Endothelial cell of umbilical vein (primary cell): ENCODE results near the gene STK32C.

Experiments used
- EZH2 ChIP-seq: IDR thresholded peaks from 2 replicates; pipeline ENCODE4 v1.6.1; 2012; ENCODE audit warnings: borderline replicate concordance, low read depth, mild to moderate bottlenecking, moderate library complexity, low read length, inconsistent platforms; ENCODE audit not compliant: severe bottlenecking
- GATA2 ChIP-seq: IDR thresholded peaks from 2 replicates; pipeline ENCODE4 v1.7.0; 2011; ENCODE audit warnings: low read depth, mild to moderate bottlenecking, moderate library complexity, mixed read lengths, low read length; ENCODE audit not compliant: insufficient read length, insufficient read depth
- POLR2A ChIP-seq: IDR thresholded peaks from 2 replicates; pipeline ENCODE4 v1.6.1; 2012; ENCODE audit warnings: low read depth, mild to moderate bottlenecking, control low read depth, low read length
- TF ChIP-seq, protein P1 (sequence below), 2 donors: IDR thresholded peaks; 1 replicate in 1 of 2; 2 replicates in 1 of 2; pipeline ENCODE4 v1.5.1; 2011; ENCODE audit warnings: low read length in 2 of 2, mild to moderate bottlenecking in 2 of 2, moderate library complexity in 2 of 2, control low read depth in 1 of 2, inconsistent platforms in 1 of 2, low read depth in 1 of 2; ENCODE audit not compliant: insufficient read depth in 1 of 2; ENCODE audit errors: extremely low read depth in 1 of 2
- TF ChIP-seq, protein P2 (sequence below): IDR thresholded peaks from 2 replicates; pipeline ENCODE4 v1.6.1; 2011; ENCODE audit not compliant: insufficient read depth, insufficient read length

DNA sequence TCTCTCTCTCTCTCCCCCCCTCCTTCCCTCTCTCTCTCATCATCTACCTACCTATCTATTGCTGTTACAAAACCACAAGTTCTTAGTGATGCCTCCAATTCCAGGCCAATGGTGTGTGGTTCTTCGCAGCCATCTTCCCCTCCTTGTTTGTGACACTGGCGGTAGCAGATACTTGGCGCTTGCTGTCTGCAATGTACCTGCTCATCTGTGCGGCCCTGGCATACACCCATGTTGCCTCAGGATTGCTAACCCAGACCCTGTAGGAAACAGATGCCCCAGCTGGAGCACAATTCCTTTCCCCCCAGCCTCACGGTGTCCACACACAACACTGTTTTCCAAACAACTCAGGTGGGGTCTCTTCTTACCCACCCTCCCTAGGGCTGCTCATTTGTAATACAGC lies 134.6 kb downstream of the STK32C start:
- TF ChIP-seq, protein P1, sequence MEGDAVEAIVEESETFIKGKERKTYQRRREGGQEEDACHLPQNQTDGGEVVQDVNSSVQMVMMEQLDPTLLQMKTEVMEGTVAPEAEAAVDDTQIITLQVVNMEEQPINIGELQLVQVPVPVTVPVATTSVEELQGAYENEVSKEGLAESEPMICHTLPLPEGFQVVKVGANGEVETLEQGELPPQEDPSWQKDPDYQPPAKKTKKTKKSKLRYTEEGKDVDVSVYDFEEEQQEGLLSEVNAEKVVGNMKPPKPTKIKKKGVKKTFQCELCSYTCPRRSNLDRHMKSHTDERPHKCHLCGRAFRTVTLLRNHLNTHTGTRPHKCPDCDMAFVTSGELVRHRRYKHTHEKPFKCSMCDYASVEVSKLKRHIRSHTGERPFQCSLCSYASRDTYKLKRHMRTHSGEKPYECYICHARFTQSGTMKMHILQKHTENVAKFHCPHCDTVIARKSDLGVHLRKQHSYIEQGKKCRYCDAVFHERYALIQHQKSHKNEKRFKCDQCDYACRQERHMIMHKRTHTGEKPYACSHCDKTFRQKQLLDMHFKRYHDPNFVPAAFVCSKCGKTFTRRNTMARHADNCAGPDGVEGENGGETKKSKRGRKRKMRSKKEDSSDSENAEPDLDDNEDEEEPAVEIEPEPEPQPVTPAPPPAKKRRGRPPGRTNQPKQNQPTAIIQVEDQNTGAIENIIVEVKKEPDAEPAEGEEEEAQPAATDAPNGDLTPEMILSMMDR (IDR thresholded peaks at IDR 0.05; ENCODE audit: extremely low read depth in 1 of 2, insufficient read depth in 1 of 2, low read depth in 1 of 2, low read length in 2 of 2): no peak
- no peak for TF ChIP-seq POLR2A
- no peak for TF ChIP-seq EZH2
- TF ChIP-seq, protein P2, sequence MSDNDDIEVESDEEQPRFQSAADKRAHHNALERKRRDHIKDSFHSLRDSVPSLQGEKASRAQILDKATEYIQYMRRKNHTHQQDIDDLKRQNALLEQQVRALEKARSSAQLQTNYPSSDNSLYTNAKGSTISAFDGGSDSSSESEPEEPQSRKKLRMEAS: no peak
- no peak for TF ChIP-seq GATA2
